Stimulated activated naive CD4-positive, alpha-beta T cell (primary cell): ENCODE results near the gene SLC29A4.

Experiments used
- DNase-seq, 6 experiments: peaks; one replicate each; lab custom pipeline; 2025; lab: John Stamatoyannopoulos, UW

Gene SLC29A4

DNA sequence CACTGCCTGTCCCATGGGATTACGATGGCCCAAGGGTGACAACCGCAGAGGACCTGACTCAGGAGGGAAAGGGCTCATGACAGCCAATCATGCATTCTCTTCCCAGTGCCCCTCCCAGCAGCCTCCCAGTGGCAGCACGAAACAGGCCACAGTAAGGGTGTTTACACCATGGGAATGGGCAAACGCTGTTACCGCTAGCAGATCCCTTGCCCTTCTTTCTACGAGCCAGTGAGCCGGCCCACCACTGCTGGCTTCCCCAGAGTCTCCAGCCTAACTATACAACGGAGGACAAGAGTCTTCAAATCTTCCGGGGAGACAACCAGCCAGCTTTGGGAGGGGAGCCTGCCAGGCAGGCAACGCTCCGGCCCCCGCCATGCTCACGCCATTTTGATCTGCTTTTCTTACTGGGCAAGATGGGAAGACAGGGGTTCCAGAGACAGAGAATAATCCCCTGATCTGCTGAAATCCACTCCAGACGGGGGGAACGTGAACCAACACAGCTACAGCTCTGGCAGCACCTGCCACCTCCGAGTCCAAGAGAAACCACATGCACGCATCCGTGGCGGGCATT, 69.8 kb downstream of the SLC29A4 start:
- no peak for DNase-seq

DNA sequence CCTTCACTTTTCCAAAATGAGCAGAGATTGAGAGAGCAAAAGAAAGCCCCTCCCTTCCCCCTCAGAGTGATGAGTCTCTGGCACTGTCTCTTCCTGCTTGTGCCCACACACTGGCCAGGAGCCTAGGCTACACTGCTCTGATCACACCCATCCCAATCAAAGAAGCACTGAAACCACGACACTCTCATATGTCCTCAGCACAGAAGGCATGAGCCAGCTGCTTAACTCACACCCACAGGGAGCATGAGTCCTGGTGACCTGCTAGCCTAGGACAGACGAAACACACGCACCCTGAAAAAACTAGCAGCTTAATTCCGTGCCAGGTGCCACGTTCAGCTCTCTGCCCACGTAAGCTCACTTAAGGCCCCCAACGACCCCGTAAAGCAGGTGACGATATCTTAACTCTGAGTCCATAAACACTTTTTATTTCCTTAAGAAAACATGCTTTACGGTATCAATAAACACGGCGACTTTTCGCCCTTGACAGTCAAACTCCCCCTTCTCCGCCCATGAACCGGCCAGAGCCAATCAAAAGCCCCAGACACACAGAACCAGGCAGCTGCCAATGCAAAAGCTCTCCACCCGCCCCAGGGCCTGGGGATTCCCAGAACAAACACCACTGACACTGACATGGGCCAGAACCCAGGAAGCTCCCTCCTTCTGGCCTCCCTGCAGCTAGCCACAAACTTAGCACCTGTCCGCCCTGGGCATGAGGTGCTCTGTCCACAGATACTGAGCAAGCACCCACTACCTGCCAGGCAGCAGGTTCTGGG, 71.9 kb downstream of the SLC29A4 start:
- no peak for DNase-seq
